GM12801 (cell line): Measurements from ENCODE around the gene TPSAB1.

Experiments used
- CTCF ChIP-seq: IDR thresholded peaks from one replicate; pipeline ENCODE4 v1.5.1; 2011; ENCODE audit warnings: control low read depth; ENCODE audit not compliant: insufficient read length; ENCODE audit errors: extremely low read depth

Gene TPSAB1

GRCh38 chr16:1277151-1277598 is 36.7 kb downstream of the TPSAB1 start:
- TF ChIP-seq CTCF, result no peak

- no peak for TF ChIP-seq CTCF
These were observed 37.2 kb downstream of the TPSAB1 start for GRCh38 chr16:1277617-1278282.

- no peak for TF ChIP-seq CTCF
These were observed 38.0 kb downstream of the TPSAB1 start for GRCh38 chr16:1278477-1278876.

GRCh38 chr16:1279081-1279944 is 38.8 kb downstream of the TPSAB1 start:
- TF ChIP-seq CTCF, result no peak

- no peak for TF ChIP-seq CTCF
These were observed 39.6 kb downstream of the TPSAB1 start for GRCh38 chr16:1279945-1280589.

GRCh38 chr16:1280783-1281182 is 40.3 kb downstream of the TPSAB1 start:
- no peak for TF ChIP-seq CTCF

GRCh38 chr16:1281517-1281916 is 41.0 kb downstream of the TPSAB1 start:
- no peak for TF ChIP-seq CTCF
